Psoas muscle (tissue), 8 donors: ENCODE results near the gene EIF4A3. TPM values are rescaled to one million over a fixed set of nuclear protein-coding genes. Genes with fewer than 3 reads are reported as not detected.

Experiments used
- ATAC-seq, 4 donors: fragments of 200-7000 bp; cut with Tn5 transposase; one replicate each; pipeline ENCODE4 v1.9.1; 2020; ENCODE audit warnings: moderate library complexity in 3 of 4, mild to moderate bottlenecking in 2 of 4
- DNase-seq, 2 donors: peaks; one replicate each; pipeline ENCODE4 v3.0.0-alpha.2; 2020
- H3K27ac ChIP-seq: fragments of 200-600 bp; one replicate; pipeline ENCODE4 v1.8.0; 2022
- H3K27me3 ChIP-seq, 3 donors: fragments of 200-600 bp in 1 of 3; one replicate each; pipeline versions ENCODE4 v1.6.1 to v1.8.0; 2013 to 2022; ENCODE audit warnings: low read length in 2 of 3, mild to moderate bottlenecking in 2 of 3, moderate library complexity in 1 of 3; ENCODE audit not compliant: insufficient read depth in 3 of 3
- H3K36me3 ChIP-seq, 2 donors: fragments of 200-600 bp in 1 of 2; one replicate each; pipeline versions ENCODE4 v1.6.1 to v1.8.0; 2013 to 2022; ENCODE audit warnings: low read depth in 1 of 2, mild to moderate bottlenecking in 1 of 2, moderate library complexity in 1 of 2; ENCODE audit not compliant: insufficient read depth in 1 of 2
- H3K4me1 ChIP-seq: fragments of 200-600 bp; one replicate; pipeline ENCODE4 v1.8.0; 2022
- H3K4me3 ChIP-seq: fragments of 200-600 bp; one replicate; pipeline ENCODE4 v1.8.0; 2022; ENCODE audit warnings: mild to moderate bottlenecking
- H3K9me3 ChIP-seq: fragments of 200-600 bp; one replicate; pipeline ENCODE4 v1.8.0; 2022
- CTCF ChIP-seq: fragments of 200-600 bp; IDR thresholded peaks from one replicate; pipeline ENCODE4 v1.8.0; 2022; ENCODE audit warnings: antibody characterized with exemption
- WGBS, 3 donors: extraction: QIAGEN DNeasy Blood & Tissue Kit; methylation state at CpG; one replicate each; pipeline versions ENCODE4 v1.1.6 to v1.1.7; 2013; 5-methylcytosine and 5-hydroxymethylcytosine counted together
- intact Hi-C, 2 donors: fragments of 100-400 bp; cut with DNase I; formaldehyde crosslinking; loops; one replicate each; pipeline versions ENCODE4 v1.11.0 to v1.14.2; 2022
- polyA plus RNA-seq, 3 donors: library from polyadenylated mRNA; stranded (reverse); fragments of 200-250 nt; gene quantifications; one replicate each; pipeline ENCODE4 v1.2.3, GENCODE V29; 2013
- total RNA-seq, 4 donors: library from RNA; stranded (reverse); fragmentation: NEBNext Ultra II Directional in 2 of 4; extraction: Animal tissue kit (Norgen Biotek cat#: 25700) in 2 of 4; gene quantifications; one replicate each; pipeline versions ENCODE4 v1.2.1 to v1.2.4, GENCODE V29; 2021 to 2023
- donor health status: healthy with polysubstance abuse.
- donor health status: DM: no; HTN: no; CAD: no; lungs with moderate emphysema.
- donor health status: Bipolar disorder and iron deficiency.
- donor health status: healthy.
- donor health status: DM: yes; HTN: yes; CAD: no.
- donor health status: DM: no; HTN: no; CAD: no.
- donor health status: DM: no; HTN: no; CAD: no.
- donor health status: DM: yes; HTN: yes; CAD: no.

EIF4A3 gene
- total and polyA plus RNA-seq, 7 donors, result 26.7 to 77.0 (median 36.0) TPM

DNA sequence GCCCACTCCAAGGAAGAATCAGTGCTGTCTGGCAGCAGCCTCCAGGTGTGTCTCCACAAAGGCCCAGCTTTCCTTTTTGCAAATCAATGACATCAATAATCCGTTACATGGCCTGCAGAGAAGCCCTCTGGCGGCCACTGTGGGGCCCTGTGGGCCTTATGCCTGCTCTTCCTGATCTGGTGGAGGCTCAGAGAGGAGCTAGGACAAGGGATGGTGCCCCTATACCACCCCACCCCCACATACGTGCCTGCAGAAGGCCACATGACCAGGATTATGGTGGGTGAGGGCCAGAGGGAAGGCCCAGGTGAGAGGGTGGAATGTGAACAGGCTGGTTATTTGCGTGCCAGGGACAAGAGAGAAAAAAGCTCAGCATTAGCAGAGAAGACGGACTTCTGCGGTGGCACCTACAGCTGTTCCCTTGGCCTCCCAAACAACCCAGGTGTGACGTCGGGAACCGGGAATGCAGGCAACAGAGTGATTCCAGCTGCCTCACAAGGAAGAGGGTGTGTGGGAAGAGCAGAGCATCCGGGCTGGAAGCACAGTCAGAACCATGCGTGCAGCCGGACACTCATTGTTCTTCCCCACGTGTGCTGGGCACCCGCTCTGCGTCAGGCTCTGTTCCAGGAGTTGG is 22.5 kb downstream of the EIF4A3 start:
- intact Hi-C loops, result no loop called here
- Histone ChIP-seq H3K27me3 (peaks cover 0 to 2% (median 0%) of the 10 kb centered on the region in 3 donors), H3K4me3 (no peak overlapping the region), H3K9me3 (no peaks in the 10 kb centered on the region), H3K36me3 (peaks cover 0 to 4% of the 10 kb centered on the region in 2 donors), H3K27ac (no peak overlapping the region), H3K4me1 (no peaks in the 10 kb centered on the region)
- DNase-seq (no peak), ATAC-seq (peak in 1 of 4 donors; percentile 28)
- 48 to 54% (median 53%) methylated on average over 15 of the region's 15 CpGs for WGBS, 3 donors
- no peak for TF ChIP-seq CTCF

GRCh38 chr17:80123791-80124190 is 23.1 kb downstream of the EIF4A3 start:
- intact Hi-C loops, result no loop called here
- Histone ChIP-seq H3K9me3 (no peaks in the 10 kb centered on the region), H3K36me3 (peaks cover 0 to 9% of the 10 kb centered on the region in 2 donors), H3K27ac (no peak overlapping the region), H3K4me1 (no peaks in the 10 kb centered on the region), H3K27me3 (peaks cover 0 to 2% (median 0%) of the 10 kb centered on the region in 3 donors), H3K4me3 (no peak overlapping the region)
- no peak for TF ChIP-seq CTCF
- WGBS, 3 donors, result 55 to 64% (median 57%) methylated on average over 15 of the region's 15 CpGs
- DNase-seq (peak in 1 of 2 donors; percentile 54), ATAC-seq (peak; percentile 72 to 87 (median 86))

DNA sequence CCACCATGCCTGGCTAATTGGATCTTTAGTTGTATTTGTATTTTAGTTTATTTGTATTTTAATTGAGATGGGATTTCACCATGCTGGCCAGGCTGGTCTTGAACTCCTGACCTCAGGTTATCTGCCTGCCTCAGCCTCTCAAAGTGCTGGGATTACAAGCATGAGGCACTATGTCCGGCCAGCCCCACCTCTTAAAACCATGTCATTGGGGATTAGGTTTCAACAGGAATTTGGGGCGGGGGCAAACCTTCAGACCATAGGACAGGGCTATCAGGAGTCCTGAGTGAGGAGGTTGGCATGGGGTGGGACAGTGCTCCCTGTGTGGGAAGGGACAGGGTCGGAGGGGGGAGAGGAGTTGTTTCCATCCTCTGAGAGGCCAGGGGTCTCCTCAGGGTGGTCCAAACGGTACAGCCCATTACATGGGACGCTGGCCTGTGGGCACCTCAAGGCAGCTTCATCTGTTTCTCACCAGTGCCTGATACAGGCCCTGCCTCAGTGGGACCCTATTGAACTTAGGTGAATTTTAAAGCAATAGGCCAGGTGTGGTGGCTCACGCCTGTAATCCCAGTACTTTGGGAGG is 23.9 kb downstream of the EIF4A3 start:
- DNase-seq, result no peak
- H3K9me3 ChIP-seq, result no peaks in the 10 kb centered on the region
- H3K36me3 ChIP-seq, result peaks cover 3 to 15% of the 10 kb centered on the region in 2 donors
- no peak overlapping the region for H3K4me3 ChIP-seq
- peaks cover 0 to 2% (median 0%) of the 10 kb centered on the region in 3 donors for H3K27me3 ChIP-seq
- no peaks in the 10 kb centered on the region for H3K4me1 ChIP-seq
- H3K27ac ChIP-seq, result no peak overlapping the region
- no peak for TF ChIP-seq CTCF
- no peak for ATAC-seq
- 84 to 91% (median 89%) methylated on average over 6 of the region's 6 CpGs for WGBS, 3 donors
- intact Hi-C loops, result no loop called here

GRCh38 chr17:80122026-80122575 is 24.8 kb downstream of the EIF4A3 start:
- Histone ChIP-seq H3K27me3 (peaks cover 0 to 2% (median 0%) of the 10 kb centered on the region in 3 donors), H3K4me3 (no peak overlapping the region), H3K36me3 (peaks cover 3 to 18% of the 10 kb centered on the region in 2 donors), H3K4me1 (no peaks in the 10 kb centered on the region), H3K9me3 (no peaks in the 10 kb centered on the region), H3K27ac (no peak overlapping the region)
- DNase-seq (no peak), ATAC-seq (no peak)
- intact Hi-C loops, result no loop called here
- no peak for TF ChIP-seq CTCF
- 80 to 88% (median 86%) methylated on average over 17 of the region's 17 CpGs for WGBS, 3 donors
